ENCODE measurements around the gene POLR2J2. TPM values are rescaled to one million over a fixed set of nuclear protein-coding genes. Genes with fewer than 3 reads are reported as not detected.
"Not testable (repeated sequence)": the region's sequence is repeated elsewhere in the genome, so short reads cannot be mapped to it uniquely, and the experiment has no call there.

POLR2J2 gene
- total RNA-seq, 1 experiment from 2014 or later = 5.2 TPM

- CTCF ChIA-PET; H3K27me3 ChIP-seq (replicated peaks; ENCODE audit: insufficient read depth, low read depth, low read length, poor library complexity); intact Hi-C loops (cut with micrococcal nuclease; ENCODE audit: unreplicated experiment); H3K27ac ChIP-seq (ENCODE audit: low read depth, low read length, poor library complexity, severe bottlenecking); H3K9me3 ChIP-seq (ENCODE audit: low read depth, low read length, poor library complexity, severe bottlenecking); H3K4me3 ChIP-seq (ENCODE audit: low read depth, low read length, poor library complexity, severe bottlenecking); DNase-seq (ENCODE audit: low spot score); POLR2A ChIA-PET (ENCODE audit: low non-redundant PET); H3K4me1 ChIP-seq (ENCODE audit: insufficient read depth, low read length, poor library complexity, severe bottlenecking); BruUV-seq (replicated peaks); H3K36me3 ChIP-seq (ENCODE audit: insufficient read depth, low read length, poor library complexity, severe bottlenecking): not testable (repeated sequence)
Measured at GRCh38 chr7:102630622-102631021, 40.8 kb downstream of the POLR2J2 start.

DNA sequence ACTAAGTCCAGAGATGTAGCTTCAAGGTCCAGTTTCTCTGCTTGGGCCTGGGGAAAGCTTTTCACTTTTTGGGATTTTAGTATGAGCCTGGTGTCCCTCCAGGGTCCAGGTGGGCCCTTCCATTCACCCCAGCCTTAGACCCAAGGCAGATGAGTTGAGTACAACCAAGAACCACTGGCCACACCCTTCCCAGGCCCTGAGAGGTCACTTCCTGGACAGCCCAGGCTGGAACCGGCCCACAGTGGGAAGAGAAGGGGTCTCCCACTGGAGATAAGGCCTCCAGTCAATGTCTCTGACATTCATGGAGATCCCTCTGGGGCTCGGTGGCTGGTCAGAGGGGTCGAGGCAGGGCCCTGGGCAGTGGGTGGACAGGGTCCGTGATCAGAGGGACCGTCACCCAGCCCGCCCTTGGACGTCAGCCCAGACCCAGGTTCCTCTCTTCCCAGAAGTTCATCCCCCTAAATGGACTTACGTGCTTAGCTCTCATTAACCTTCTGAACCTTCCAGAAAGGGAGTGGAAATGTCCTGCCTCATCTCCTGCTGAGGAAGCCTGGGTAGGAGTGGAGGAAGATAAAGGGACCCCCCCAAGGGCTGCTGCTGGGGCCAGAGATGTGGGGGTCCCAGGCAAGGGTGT, 44.1 kb downstream of the POLR2J2 start:
- H3K9me3 ChIP-seq (ENCODE audit: low read depth, low read length, poor library complexity, severe bottlenecking); intact Hi-C loops (cut with micrococcal nuclease; ENCODE audit: unreplicated experiment); H3K27ac ChIP-seq (ENCODE audit: low read depth, low read length, poor library complexity, severe bottlenecking); H3K4me1 ChIP-seq (ENCODE audit: insufficient read depth, low read length, poor library complexity, severe bottlenecking); CTCF ChIA-PET; BruUV-seq (replicated peaks); POLR2A ChIA-PET (ENCODE audit: low non-redundant PET); H3K4me3 ChIP-seq (ENCODE audit: low read depth, low read length, poor library complexity, severe bottlenecking); H3K36me3 ChIP-seq (ENCODE audit: insufficient read depth, low read length, poor library complexity, severe bottlenecking); DNase-seq (ENCODE audit: low spot score); H3K27me3 ChIP-seq (replicated peaks; ENCODE audit: insufficient read depth, low read depth, low read length, poor library complexity): not testable (repeated sequence)

DNA sequence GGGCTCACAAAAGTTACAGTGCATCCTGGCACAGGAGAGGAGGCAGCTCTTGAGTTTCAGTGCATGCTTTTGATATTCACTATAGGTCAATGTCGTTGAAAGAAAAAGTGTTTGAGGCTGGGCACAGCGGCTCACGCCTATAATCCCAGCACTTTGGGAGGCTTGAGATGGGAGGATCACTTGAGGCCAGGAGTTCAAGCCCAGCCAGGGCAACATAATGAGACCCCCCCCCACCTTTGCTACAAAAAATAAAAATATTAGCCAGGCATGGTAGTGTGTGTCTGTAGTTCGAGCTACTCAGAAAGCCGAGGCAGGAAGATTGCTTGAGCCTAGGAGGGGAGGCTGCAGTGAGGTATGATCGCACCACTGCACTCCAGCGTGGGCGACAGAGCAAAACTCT, 53.3 kb downstream of the POLR2J2 start:
- H3K4me3 ChIP-seq (ENCODE audit: low read depth, low read length, poor library complexity, severe bottlenecking); DNase-seq (ENCODE audit: low spot score); H3K27ac ChIP-seq (ENCODE audit: low read depth, low read length, poor library complexity, severe bottlenecking); H3K9me3 ChIP-seq (ENCODE audit: low read depth, low read length, poor library complexity, severe bottlenecking); CTCF ChIA-PET; BruUV-seq (replicated peaks); H3K27me3 ChIP-seq (replicated peaks; ENCODE audit: insufficient read depth, low read depth, low read length, poor library complexity); intact Hi-C loops (cut with micrococcal nuclease; ENCODE audit: unreplicated experiment); H3K36me3 ChIP-seq (ENCODE audit: insufficient read depth, low read length, poor library complexity, severe bottlenecking); H3K4me1 ChIP-seq (ENCODE audit: insufficient read depth, low read length, poor library complexity, severe bottlenecking); POLR2A ChIA-PET (ENCODE audit: low non-redundant PET): not testable (repeated sequence)

DNA sequence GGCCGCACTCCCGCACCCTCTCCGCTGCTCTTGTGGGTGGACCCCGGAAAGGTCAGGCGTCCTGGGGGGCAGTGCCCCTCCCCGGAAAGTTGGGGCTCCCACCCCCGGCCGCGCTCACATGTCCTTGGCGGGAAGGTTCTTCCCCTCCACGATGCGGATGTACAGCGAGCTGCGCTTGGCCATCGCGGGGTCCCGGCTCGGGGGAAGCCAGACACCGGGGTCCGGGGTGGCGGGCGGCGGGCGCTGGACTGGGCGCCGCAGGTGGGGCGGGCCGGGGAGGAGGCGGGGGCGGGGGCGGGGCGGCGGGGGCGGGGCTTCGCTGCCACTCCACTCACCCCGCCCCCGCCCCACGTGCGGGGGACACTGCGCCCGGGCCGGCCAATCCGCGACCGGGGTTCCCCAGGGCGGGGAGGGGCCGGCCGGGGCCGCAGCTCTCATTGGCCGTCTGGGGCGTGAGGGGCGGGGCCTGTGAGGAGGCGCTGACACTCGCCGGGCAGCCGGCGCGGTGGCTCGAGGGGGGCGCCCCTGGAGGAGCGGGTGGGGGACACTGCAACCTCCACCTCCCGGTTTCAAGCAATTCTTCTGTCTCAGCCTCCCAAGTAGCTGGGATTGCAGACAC, 54.8 kb downstream of the POLR2J2 start, which contains the start of gene RASA4:
Gene RASA4 (minus strand): TSS at position 250 of the 619 bp plus-strand sequence. CDS start 67 bp downstream, at position 183.
- H3K36me3 ChIP-seq (ENCODE audit: insufficient read depth, low read length, poor library complexity, severe bottlenecking); BruUV-seq (replicated peaks); H3K27me3 ChIP-seq (replicated peaks; ENCODE audit: insufficient read depth, low read depth, low read length, poor library complexity); intact Hi-C loops (cut with micrococcal nuclease; ENCODE audit: unreplicated experiment); H3K4me1 ChIP-seq (ENCODE audit: insufficient read depth, low read length, poor library complexity, severe bottlenecking); CTCF ChIA-PET; DNase-seq (ENCODE audit: low spot score); H3K27ac ChIP-seq (ENCODE audit: low read depth, low read length, poor library complexity, severe bottlenecking); POLR2A ChIA-PET (ENCODE audit: low non-redundant PET); H3K4me3 ChIP-seq (ENCODE audit: low read depth, low read length, poor library complexity, severe bottlenecking); H3K9me3 ChIP-seq (ENCODE audit: low read depth, low read length, poor library complexity, severe bottlenecking): not testable (repeated sequence)

Other genes starting within 250 kb of the POLR2J2 start
- 35.2 and 37.0 TPM in 2 replicates for gene ORAI2, start 238.1 kb downstream of the POLR2J2 start, total RNA-seq (2021)
- gene ALKBH4, start 206.8 kb downstream of the POLR2J2 start, total RNA-seq (2021) = 17.0 and 17.7 TPM in 2 replicates
- 43.8 and 48.5 TPM in 2 replicates for gene LRWD1, start 206.7 kb downstream of the POLR2J2 start, total RNA-seq (2021)
- gene POLR2J, start 192.7 kb downstream of the POLR2J2 start, total RNA-seq (2021) = 52.2 and 60.9 TPM in 2 replicates
- gene RASA4B, start 153.9 kb downstream of the POLR2J2 start, total RNA-seq (2021) = 1.8 and 4.6 TPM in 2 replicates
- 4.3 and 7.3 TPM in 2 replicates for gene UPK3BL2, start 128.0 kb downstream of the POLR2J2 start, total RNA-seq (2021)
- not detected in 2 replicates for gene SPDYE2, start 120.4 kb downstream of the POLR2J2 start, total RNA-seq (2021)
- gene POLR2J3, start 99.1 kb downstream of the POLR2J2 start, total RNA-seq (2021) = 22.2 and 23.3 TPM in 2 replicates
- gene RASA4, start 54.9 kb downstream of the POLR2J2 start, total RNA-seq (2021) = 9.2 and 13.8 TPM in 2 replicates
- 10.4 and 11.4 TPM in 2 replicates for gene UPK3BL1, start 28.9 kb downstream of the POLR2J2 start, total RNA-seq (2021)
- not detected in 2 replicates for gene SPDYE2B, start 21.3 kb downstream of the POLR2J2 start, total RNA-seq (2021)
- 4.6 and 6.7 TPM in 2 replicates for gene FAM185A, start 77.3 kb upstream of the POLR2J2 start, total RNA-seq (2021)
- 9.2 and 10.0 TPM in 2 replicates for gene LRRC17, start 241.3 kb upstream of the POLR2J2 start, total RNA-seq (2021)

Measured in A673 (cell line).